NCI-H2107 treated with DMSO at 0.1 percent for 48 hours (cell line): ENCODE results near the gene DNAAF2.
"Not testable (repeated sequence)": the region's sequence is repeated elsewhere in the genome, so short reads cannot be mapped to it uniquely, and the experiment has no call there.

Source experiments
- DNase-seq: peaks from one replicate; lab custom pipeline; 2025; ENCODE audit not compliant: unreplicated experiment; lab: John Stamatoyannopoulos, UW

The DNAAF2 gene

DNA sequence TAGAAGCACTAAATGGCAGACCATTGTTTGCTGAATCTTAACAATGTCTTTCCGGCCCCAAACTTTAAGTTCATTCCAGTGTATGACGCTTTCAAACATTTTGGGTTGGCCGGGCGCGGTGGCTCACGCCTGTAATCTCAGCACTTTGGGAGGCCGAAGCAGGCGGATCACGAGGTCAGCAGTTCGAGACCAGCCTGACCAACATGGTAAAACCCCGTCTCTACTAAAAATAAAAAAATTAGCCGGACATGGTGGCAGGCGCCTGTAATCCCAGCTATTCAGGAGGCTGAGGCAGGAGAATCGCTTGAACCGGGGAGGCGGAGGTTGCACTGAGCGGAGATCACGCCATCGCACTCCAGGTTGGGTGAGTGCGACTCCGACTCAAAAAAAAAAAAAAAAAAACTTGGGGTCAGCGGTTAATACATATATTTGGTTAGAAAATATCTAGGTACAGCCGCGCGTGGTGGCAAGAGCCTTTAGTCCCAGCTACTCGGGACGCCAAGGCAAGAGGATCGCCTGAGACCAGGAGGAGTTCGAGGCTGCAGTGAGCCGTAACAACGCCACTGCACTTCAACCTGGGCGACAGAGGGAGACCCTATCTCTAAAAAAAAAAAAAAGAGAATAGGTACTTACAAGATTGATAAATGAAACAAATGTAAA lies 49.9 kb downstream of the DNAAF2 start:
- not testable (repeated sequence) for DNase-seq

DNA sequence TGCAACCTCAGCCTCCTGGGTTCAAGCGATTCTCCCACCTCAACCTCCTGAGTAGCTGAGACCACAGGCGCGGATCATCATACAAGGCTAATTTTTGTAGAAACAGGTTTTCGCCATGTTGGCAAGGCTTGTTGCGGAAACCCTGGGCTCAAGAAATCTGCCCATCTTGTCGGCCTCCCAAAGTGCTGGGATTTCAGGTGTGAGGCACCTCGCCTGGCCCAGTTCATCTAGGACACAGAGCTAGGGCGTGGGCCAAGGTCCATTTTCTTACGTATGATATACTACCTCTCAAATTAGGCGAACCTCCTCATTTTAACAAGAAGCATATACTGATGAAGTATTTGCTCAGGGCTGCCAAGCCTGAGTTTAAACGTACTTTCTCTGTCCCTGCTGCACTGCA lies 51.0 kb downstream of the DNAAF2 start:
- DNase-seq, result no peak

DNA sequence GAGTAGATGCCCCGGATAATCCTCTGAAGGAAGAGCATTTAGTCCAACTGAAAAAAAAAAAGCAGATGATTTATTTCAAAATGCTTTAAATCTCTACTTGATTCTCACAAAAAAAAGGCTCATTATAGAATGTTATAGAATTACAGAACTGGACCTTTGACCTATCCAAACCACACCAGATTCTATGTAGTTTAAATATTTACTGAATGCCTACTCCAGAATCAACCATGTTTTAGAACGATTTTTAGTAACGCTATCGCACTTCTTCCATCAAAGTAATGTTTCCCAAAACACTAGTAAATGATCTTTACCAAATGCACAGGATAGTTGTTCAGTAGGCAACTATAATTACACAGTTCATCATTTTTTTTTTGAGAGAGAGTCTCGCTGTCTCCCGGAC lies 51.4 kb downstream of the DNAAF2 start:
- DNase-seq, result no peak

DNA sequence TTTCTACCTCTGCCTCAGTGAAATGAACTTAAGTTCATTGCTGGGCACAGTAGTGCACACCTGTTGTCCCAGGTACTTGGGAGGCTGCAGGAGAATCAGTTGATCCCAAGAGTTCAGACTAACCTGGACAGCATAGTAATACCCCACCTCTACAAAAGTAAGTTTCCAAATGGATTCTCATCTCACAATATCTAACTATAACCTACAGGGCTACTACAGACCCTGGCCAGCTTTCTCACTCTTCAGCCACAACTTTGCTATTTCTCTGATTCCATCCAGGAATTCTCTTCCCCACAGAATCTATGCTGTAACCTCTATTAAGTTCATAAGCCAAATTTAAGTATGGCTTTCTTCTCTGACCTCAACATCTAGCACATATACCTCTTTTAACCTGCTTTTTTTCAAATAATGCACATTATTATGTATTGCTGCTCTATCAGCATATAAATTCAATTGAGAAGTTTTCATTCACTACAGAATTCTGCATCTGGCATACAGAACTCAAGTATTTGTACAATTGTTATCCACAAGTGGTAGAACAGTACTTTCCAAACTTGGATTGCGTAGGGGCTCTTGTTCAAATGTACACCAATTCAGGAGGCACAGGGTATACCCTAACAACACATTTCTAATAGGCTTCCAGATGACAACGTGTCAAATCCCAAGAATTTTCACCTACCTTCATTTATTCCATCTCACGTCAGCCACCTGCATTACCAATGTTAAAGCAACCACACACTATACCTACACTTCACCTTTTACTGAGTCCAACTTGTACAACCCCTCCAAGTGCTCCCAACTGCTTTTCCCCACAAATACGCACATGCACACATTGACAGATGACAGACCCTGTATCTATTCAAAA lies 52.7 kb downstream of the DNAAF2 start:
- DNase-seq, result no peak

DNA sequence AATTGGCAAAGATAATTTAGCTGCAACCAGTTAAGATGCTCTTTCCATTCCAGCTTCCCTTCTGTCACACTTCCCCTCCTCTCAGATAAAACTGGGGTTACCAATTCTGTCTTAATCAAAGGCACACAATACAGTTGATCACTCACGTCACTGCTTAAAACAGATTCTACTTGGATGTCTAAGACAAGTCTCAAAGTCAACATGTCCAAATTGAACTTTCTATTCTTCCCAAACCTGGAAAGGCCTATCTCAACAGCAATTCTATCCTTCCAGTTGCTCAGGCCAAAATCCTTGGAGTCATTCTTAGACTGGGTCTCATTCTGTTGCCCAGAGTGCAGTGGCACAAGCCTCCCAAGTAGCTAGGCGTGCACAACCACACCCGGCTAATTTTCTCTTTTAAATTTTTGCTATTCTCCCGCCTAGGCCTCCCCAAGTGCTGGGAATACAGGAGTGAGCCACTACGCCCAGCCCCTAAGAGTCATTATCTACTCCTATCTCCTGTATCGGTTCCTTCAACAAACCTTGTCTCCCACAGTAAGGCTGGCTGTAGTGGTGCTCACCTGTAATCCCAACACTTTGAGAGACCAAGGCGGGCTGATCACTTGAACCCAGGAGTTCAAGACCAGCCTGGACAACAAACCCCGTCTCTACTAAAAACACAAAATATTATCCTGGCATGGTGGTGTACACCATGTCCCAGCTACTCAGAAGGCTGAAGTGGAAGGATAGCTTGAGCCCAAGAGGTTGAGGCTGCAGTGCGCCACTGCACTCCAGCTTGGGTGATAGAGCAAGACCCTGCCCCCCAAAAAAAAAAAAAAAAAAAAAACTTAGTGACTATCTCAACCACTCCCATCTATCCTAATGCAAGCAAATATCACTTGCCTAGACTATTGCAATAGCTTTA lies 53.6 kb downstream of the DNAAF2 start:
- DNase-seq, result no peak

DNA sequence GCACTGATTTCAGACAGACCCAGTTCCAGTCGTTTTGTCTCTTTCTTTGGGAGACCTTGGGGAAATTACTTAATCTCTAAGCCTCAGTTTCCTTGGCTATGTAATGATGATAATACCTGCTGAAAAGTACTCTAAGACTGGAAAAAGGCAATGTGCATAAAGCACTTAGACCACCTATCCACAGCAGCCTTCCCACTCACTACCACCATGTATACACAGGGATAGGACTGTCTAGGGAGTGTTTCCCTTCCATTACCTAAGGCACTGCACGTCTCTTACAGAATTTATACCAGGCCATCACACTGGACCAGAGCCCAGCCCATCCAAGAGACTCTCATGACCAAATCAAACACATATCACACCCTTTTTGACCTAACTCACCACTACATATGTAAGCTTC lies 55.2 kb downstream of the DNAAF2 start:
- DNase-seq, result no peak

DNA sequence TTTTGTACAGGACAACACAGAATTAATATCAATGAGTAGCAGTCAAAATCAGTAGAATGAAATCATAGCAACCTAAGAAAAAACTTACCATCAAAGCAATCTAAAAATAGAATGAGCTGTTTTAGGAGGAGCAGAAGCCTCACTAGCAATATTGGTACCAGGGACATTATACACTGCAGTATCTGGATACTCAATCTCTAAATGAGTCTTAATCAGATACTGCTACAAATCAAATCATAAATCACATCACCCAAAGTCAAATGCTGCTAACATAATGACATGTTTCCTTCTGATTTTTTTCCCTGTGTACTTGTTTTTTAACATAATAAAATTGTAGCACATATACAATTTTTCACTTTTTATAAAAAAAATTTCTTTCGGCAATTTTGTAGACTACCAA lies 56.9 kb downstream of the DNAAF2 start:
- DNase-seq, result no peak
